OCI-LY3 (cell line): ENCODE measurements around the gene RNH1.

Experiments used
- H2AFZ ChIP-seq: fragments of 200-600, 300-600 bp; shearing (Covaris generic); 2 replicates; pipeline ENCODE4 v1.6.0; 2014; ENCODE audit warnings: antibody characterized with exemption, low read depth, low read length
- H3K27ac ChIP-seq: fragments of 200-600, 300-600 bp; sonication (generic); 2 replicates; pipeline ENCODE4 v1.5.1; 2014; ENCODE audit warnings: mild to moderate bottlenecking, low read length, moderate library complexity, mixed read lengths
- H3K27me3 ChIP-seq: fragments of 200-600, 300-600 bp; sonication (generic); 2 replicates; pipeline ENCODE4 v1.6.1; 2014; ENCODE audit warnings: low read depth, low read length, mixed read lengths
- H3K36me3 ChIP-seq: fragments of 200-600, 300-600 bp; sonication (generic); replicated peaks from 2 replicates; pipeline ENCODE3; 2014; ENCODE audit warnings: low read depth, low read length, mixed read lengths
- H3K4me1 ChIP-seq: fragments of 300-600, 200-600 bp; sonication (generic); 2 replicates; pipeline ENCODE4 v1.6.1; 2014; ENCODE audit warnings: low read length, mixed read lengths
- H3K4me2 ChIP-seq: fragments of 200-600, 300-600 bp; sonication (generic); 2 replicates; pipeline ENCODE4 v1.6.1; 2014; ENCODE audit warnings: low read length, mixed read lengths
- H3K4me3 ChIP-seq: fragments of 300-600, 200-600 bp; sonication (generic); 2 replicates; pipeline ENCODE4 v1.5.1; 2014; ENCODE audit warnings: antibody characterized with exemption, mild to moderate bottlenecking, low read length, moderate library complexity
- H3K79me2 ChIP-seq: fragments of 300-600, 200-600 bp; shearing (Covaris generic); 2 replicates; pipeline ENCODE4 v1.6.1; 2014; ENCODE audit warnings: mild to moderate bottlenecking, low read length, mixed read lengths
- H3K9ac ChIP-seq: fragments of 300-600, 200-600 bp; shearing (Covaris generic); 2 replicates; pipeline ENCODE4 v1.6.0; 2014; ENCODE audit warnings: mild to moderate bottlenecking, low read length, moderate library complexity
- H3K9me3 ChIP-seq: fragments of 200-600, 300-600 bp; shearing (Covaris generic); 2 replicates; pipeline ENCODE4 v1.6.1; 2014; ENCODE audit warnings: low read length, mixed read lengths; ENCODE audit not compliant: insufficient read depth
- H4K20me1 ChIP-seq: fragments of 200-600, 300-600 bp; sonication (generic); 2 replicates; pipeline ENCODE4 v1.6.1; 2016; ENCODE audit warnings: low read length, mixed read lengths; ENCODE audit not compliant: insufficient read depth
- EZH2phosphoT487 ChIP-seq: fragments of 200-600 bp; shearing (Covaris generic); IDR thresholded peaks from 2 replicates; pipeline ENCODE4 v1.6.1; 2018; ENCODE audit warnings: antibody characterized with exemption, mixed run types, low read depth
- TF ChIP-seq, protein P1 (sequence below): fragments of 200-600, 300-600 bp; sonication (generic); IDR thresholded peaks from 2 replicates; pipeline ENCODE4 v1.5.1; 2014; ENCODE audit warnings: antibody characterized with exemption, low read length, low read depth

RNH1 gene

DNA sequence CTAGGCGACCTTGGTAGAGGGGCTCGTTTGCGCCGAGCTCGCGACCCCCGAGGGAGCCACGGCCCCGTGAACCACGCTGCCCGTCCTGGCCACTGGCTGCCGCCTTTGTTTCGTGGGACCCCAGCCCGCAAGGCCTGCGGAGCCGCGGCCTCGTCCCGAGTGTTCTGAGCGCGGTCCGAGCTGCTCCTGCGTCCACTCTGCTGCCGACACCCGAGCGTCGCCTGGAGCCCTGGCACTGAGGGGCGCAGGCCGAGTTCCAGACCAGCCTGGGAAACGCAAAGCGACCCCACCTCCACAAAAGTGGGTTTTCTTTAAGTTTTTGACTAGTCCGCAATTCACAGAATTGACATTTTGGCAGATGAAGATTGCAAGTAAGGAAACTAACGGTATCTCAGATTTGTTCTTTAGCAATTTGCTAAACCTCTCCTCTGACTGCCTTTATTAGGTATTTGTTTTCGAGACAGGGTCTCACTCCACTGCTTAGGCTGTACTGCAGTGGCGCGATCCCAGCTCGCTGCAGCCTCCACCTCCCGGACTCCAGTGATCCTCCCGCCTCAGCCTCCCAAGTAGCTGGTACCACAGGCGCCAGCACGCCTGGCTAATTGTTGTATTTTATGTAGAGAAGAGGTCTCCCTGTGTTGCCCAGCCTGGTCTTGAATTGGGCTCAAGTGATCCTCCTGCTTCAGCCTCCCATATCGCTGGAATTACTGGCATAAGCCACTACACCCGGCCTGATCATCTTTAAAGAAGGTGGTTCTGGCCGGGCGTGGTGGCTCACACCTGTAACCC is 879 bp upstream of the RNH1 start:
- H3K27ac ChIP-seq = no peak overlapping the region
- peaks cover 38% of the 10 kb centered on the region for H3K79me2 ChIP-seq
- peak overlapping the region; percentile 94 for H3K4me3 ChIP-seq
- H3K27me3 ChIP-seq = no peaks in the 10 kb centered on the region
- no peaks in the 10 kb centered on the region for H4K20me1 ChIP-seq
- peaks cover 19% of the 10 kb centered on the region for H3K36me3 ChIP-seq
- no peak overlapping the region for H3K9ac ChIP-seq
- TF ChIP-seq EZH2phosphoT487 = no peak
- TF ChIP-seq, protein P1, sequence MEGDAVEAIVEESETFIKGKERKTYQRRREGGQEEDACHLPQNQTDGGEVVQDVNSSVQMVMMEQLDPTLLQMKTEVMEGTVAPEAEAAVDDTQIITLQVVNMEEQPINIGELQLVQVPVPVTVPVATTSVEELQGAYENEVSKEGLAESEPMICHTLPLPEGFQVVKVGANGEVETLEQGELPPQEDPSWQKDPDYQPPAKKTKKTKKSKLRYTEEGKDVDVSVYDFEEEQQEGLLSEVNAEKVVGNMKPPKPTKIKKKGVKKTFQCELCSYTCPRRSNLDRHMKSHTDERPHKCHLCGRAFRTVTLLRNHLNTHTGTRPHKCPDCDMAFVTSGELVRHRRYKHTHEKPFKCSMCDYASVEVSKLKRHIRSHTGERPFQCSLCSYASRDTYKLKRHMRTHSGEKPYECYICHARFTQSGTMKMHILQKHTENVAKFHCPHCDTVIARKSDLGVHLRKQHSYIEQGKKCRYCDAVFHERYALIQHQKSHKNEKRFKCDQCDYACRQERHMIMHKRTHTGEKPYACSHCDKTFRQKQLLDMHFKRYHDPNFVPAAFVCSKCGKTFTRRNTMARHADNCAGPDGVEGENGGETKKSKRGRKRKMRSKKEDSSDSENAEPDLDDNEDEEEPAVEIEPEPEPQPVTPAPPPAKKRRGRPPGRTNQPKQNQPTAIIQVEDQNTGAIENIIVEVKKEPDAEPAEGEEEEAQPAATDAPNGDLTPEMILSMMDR = no peak
- H2AFZ ChIP-seq = no peak overlapping the region
- H3K4me2 ChIP-seq = peak overlapping the region; percentile 76
- no peaks in the 10 kb centered on the region for H3K9me3 ChIP-seq
- H3K4me1 ChIP-seq = peaks cover 32% of the 10 kb centered on the region

DNA sequence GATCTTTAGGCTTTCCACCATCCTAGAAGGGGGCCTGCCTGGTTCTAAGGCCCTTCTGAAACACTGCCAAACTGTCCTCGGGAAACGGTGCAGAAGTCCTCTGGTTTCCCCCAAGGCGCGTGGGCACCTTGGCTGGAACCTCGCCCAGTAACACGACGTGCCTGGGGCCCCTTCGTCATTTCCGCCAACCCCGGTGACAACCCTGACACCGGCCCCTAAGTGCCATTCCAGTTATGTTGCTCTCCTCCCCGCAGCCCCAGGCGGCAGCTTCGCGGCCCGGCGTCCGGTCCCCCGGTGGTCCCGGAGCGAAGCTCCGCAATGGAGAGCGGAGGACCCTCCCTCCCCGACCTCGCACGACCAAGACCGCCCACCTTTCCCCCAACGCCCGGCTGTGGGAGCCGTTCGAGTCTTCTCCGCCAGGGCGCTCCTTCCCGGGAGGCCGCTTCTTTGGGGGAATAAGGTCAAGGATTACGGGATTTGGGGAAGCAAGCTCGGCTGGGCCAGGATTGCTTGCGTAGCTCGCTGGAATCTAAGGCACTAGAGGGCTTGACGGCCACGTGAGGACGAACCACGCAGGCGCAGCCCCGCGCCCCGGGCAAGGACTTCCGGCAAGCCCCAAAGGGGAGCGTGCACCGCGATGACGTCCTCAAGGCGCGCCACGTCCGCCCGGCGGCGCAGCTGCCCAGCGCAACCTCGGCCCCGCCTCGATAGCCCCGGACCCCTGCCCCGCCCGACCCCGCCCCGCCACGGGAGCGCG is 626 bp downstream of the RNH1 start:
- Histone ChIP-seq H3K9ac (peak overlapping the region; percentile 98), H3K4me1 (peaks cover 39% of the 10 kb centered on the region), H3K4me2 (peak overlapping the region; percentile 89), H4K20me1 (no peaks in the 10 kb centered on the region), H3K27me3 (no peaks in the 10 kb centered on the region), H3K27ac (peak overlapping the region; percentile 91), H2AFZ (peak overlapping the region; percentile 72), H3K36me3 (peaks cover 22% of the 10 kb centered on the region), H3K4me3 (peak overlapping the region; percentile 94), H3K79me2 (peaks cover 44% of the 10 kb centered on the region), H3K9me3 (0 out of 2 replicates have a peak, but pooled peaks cover under 1% of the 10 kb centered on the region)
- TF ChIP-seq, protein P1 = no peak
- TF ChIP-seq EZH2phosphoT487 = no peak

DNA sequence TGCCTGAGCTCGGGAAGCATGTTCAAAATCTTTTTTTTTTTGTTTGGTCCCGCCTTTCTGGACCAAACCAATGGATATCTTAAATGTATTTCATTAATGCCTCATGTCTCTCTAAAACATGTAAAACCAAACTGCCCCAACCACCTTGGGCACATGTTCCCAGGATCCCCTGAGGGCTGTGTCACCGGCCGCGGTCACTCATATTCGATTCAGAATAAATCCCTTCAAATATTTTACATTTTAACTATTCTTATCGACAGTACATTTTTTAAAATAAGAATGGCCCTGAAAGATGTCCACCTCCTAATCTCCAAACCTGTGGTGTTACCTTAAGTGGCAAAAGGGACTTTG is 2.1 kb downstream of the RNH1 start:
- peak overlapping the region; percentile 98 for H3K9ac ChIP-seq
- H3K4me3 ChIP-seq = peak overlapping the region; percentile 94
- H3K4me1 ChIP-seq = peaks cover 48% of the 10 kb centered on the region
- H3K4me2 ChIP-seq = peak overlapping the region; percentile 89
- no peaks in the 10 kb centered on the region for H4K20me1 ChIP-seq
- H3K79me2 ChIP-seq = peaks cover 49% of the 10 kb centered on the region
- TF ChIP-seq EZH2phosphoT487 = no peak
- peaks cover 34% of the 10 kb centered on the region for H3K36me3 ChIP-seq
- no peak overlapping the region for H2AFZ ChIP-seq
- H3K27ac ChIP-seq = no peak overlapping the region
- 0 out of 2 replicates have a peak, but pooled peaks cover 5% of the 10 kb centered on the region for H3K9me3 ChIP-seq
- no peaks in the 10 kb centered on the region for H3K27me3 ChIP-seq

DNA sequence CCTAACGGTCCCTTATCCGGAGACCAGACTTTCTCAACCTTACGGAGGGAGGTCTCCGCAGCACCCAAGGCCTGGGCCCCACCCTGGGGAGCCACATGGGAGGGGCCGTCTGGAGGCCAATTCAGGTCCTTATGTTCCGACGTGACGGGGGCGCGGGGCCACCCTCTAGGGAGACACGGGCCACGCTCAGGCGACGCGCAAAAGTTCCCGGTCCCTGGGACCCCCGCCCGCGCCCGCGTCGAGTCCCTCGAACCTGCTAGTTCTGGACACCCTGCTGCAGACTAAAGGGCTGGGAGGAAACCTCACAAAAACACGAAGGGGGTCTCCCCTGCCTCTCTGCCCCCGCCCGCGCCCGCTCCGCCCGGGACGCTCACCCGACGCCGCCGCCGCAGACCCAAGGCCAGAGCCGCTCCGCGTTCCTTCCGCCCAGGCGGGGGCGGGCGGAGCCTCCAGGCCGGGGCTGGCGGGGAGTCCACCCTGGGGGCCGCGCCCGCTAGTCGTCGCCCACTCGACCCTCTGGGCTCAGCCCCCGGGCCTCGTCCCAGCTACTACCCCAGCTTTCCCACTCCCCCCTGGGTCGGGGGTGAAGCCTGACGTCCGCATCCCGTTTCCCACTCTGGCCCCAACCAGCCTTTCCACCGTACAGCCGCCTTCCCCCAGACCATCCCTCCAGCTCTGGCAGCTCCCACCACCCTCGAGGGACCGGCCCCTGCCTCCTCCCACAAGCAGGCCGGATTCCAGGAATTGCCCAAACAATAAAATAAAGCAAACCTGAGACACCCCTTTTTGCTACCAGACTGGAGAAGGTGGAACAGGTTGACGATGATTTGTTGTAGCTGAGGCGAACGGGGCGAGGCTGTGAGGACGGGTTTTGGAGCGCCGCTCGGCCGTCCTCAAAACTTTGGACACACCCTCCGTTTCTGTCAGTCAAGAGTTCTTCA is 2.7 kb downstream of the RNH1 start:
- peaks cover 49% of the 10 kb centered on the region for H3K79me2 ChIP-seq
- peak overlapping the region; percentile 94 for H3K4me3 ChIP-seq
- H3K9ac ChIP-seq = peak overlapping the region; percentile 98
- peaks cover 35% of the 10 kb centered on the region for H3K36me3 ChIP-seq
- no peaks in the 10 kb centered on the region for H3K27me3 ChIP-seq
- no peaks in the 10 kb centered on the region for H4K20me1 ChIP-seq
- H2AFZ ChIP-seq = no peak overlapping the region
- TF ChIP-seq, protein P1 = no peak
- TF ChIP-seq EZH2phosphoT487 = no peak
- H3K27ac ChIP-seq = peak overlapping the region; percentile 53
- H3K9me3 ChIP-seq = 0 out of 2 replicates have a peak, but pooled peaks cover 5% of the 10 kb centered on the region
- peak overlapping the region; percentile 89 for H3K4me2 ChIP-seq
- peaks cover 48% of the 10 kb centered on the region for H3K4me1 ChIP-seq
